NCI-H2029 treated with DMSO at 0.1 percent for 48 hours (cell line): Measurements from ENCODE around the gene CAND2.
A peak's percentile ranks its signal among the peaks of the same experiment; 100 is the strongest.

ENCODE experiments used
- DNase-seq: peaks from one replicate; lab custom pipeline; 2025; lab: John Stamatoyannopoulos, UW

Gene CAND2

GRCh38 chr3:12807601-12808359 lies 11.3 kb downstream of the CAND2 start:
- no peak for DNase-seq

GRCh38 chr3:12808587-12808986 lies 12.1 kb downstream of the CAND2 start:
- no peak for DNase-seq

GRCh38 chr3:12809001-12809400 lies 12.5 kb downstream of the CAND2 start:
- DNase-seq, result no peak

GRCh38 chr3:12809435-12809834 lies 13.0 kb downstream of the CAND2 start:
- DNase-seq, result no peak

GRCh38 chr3:12810013-12810780 lies 13.7 kb downstream of the CAND2 start:
- peak; percentile 86 for DNase-seq

GRCh38 chr3:12810961-12811360 lies 14.5 kb downstream of the CAND2 start:
- DNase-seq, result no peak

- DNase-seq, result no peak
These were observed 16.3 kb downstream of the CAND2 start for GRCh38 chr3:12812812-12813211.

GRCh38 chr3:12813967-12814366 lies 17.5 kb downstream of the CAND2 start:
- DNase-seq, result no peak

GRCh38 chr3:12815078-12815477 lies 18.6 kb downstream of the CAND2 start:
- no peak for DNase-seq

- no peak for DNase-seq
These were observed 19.2 kb downstream of the CAND2 start for GRCh38 chr3:12815719-12816118.

GRCh38 chr3:12816521-12817342 lies 20.3 kb downstream of the CAND2 start:
- no peak for DNase-seq

GRCh38 chr3:12817343-12817710 lies 20.8 kb downstream of the CAND2 start:
- DNase-seq, result no peak

GRCh38 chr3:12818273-12818672 lies 21.8 kb downstream of the CAND2 start:
- no peak for DNase-seq

- DNase-seq, result no peak
These were observed 22.3 kb downstream of the CAND2 start for GRCh38 chr3:12818773-12819172.

GRCh38 chr3:12822725-12823373 lies 26.4 kb downstream of the CAND2 start:
- DNase-seq, result no peak

GRCh38 chr3:12824299-12824698 lies 27.8 kb downstream of the CAND2 start:
- DNase-seq, result no peak

GRCh38 chr3:12825156-12825555 lies 28.7 kb downstream of the CAND2 start:
- DNase-seq, result no peak

GRCh38 chr3:12828751-12829150 lies 32.3 kb downstream of the CAND2 start:
- DNase-seq, result no peak

GRCh38 chr3:12829404-12829803 lies 32.9 kb downstream of the CAND2 start:
- DNase-seq, result no peak

- DNase-seq, result no peak
These were observed 33.7 kb downstream of the CAND2 start for GRCh38 chr3:12829886-12830784.

GRCh38 chr3:12830785-12831156 lies 34.3 kb downstream of the CAND2 start:
- no peak for DNase-seq
